ENCODE data around the gene ERFL.

- no peak for TF ChIP-seq POLR2AphosphoS5 (IDR thresholded peaks at IDR 0.05; ENCODE audit: low read depth)
- TF ChIP-seq CTCF (conservative IDR thresholded peaks at IDR 0.05; ENCODE audit: low read depth in 2 of 2): no peak
- TF ChIP-seq EZH2 (IDR thresholded peaks at IDR 0.05; ENCODE audit: low read depth, unreplicated experiment): no peak
- TF ChIP-seq JUNB (IDR thresholded peaks at IDR 0.05; ENCODE audit: unreplicated experiment): no peak
- no peak for TF ChIP-seq CREB1 (CRISPR knock-in tag; IDR thresholded peaks at IDR 0.05; ENCODE audit: low read depth)
- TF ChIP-seq EZH2phosphoT487 (IDR thresholded peaks at IDR 0.05; ENCODE audit: unreplicated experiment): no peak
- TF ChIP-seq, protein P1, sequence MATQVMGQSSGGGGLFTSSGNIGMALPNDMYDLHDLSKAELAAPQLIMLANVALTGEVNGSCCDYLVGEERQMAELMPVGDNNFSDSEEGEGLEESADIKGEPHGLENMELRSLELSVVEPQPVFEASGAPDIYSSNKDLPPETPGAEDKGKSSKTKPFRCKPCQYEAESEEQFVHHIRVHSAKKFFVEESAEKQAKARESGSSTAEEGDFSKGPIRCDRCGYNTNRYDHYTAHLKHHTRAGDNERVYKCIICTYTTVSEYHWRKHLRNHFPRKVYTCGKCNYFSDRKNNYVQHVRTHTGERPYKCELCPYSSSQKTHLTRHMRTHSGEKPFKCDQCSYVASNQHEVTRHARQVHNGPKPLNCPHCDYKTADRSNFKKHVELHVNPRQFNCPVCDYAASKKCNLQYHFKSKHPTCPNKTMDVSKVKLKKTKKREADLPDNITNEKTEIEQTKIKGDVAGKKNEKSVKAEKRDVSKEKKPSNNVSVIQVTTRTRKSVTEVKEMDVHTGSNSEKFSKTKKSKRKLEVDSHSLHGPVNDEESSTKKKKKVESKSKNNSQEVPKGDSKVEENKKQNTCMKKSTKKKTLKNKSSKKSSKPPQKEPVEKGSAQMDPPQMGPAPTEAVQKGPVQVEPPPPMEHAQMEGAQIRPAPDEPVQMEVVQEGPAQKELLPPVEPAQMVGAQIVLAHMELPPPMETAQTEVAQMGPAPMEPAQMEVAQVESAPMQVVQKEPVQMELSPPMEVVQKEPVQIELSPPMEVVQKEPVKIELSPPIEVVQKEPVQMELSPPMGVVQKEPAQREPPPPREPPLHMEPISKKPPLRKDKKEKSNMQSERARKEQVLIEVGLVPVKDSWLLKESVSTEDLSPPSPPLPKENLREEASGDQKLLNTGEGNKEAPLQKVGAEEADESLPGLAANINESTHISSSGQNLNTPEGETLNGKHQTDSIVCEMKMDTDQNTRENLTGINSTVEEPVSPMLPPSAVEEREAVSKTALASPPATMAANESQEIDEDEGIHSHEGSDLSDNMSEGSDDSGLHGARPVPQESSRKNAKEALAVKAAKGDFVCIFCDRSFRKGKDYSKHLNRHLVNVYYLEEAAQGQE (IDR thresholded peaks at IDR 0.05; ENCODE audit: unreplicated experiment): no peak
- TF ChIP-seq ZNF114 (CRISPR knock-in tag; IDR thresholded peaks at IDR 0.05): no peak
- TF ChIP-seq, protein P2, sequence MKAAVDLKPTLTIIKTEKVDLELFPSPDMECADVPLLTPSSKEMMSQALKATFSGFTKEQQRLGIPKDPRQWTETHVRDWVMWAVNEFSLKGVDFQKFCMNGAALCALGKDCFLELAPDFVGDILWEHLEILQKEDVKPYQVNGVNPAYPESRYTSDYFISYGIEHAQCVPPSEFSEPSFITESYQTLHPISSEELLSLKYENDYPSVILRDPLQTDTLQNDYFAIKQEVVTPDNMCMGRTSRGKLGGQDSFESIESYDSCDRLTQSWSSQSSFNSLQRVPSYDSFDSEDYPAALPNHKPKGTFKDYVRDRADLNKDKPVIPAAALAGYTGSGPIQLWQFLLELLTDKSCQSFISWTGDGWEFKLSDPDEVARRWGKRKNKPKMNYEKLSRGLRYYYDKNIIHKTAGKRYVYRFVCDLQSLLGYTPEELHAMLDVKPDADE (IDR thresholded peaks at IDR 0.05): no peak
- no peak for TF ChIP-seq NANOG (IDR thresholded peaks at IDR 0.05; ENCODE audit: borderline replicate concordance)
Measured at GRCh38 chr19:41957161-41957837, 29.1 kb upstream of the ERFL start.

Measured in GM23338 (cell line).